Left lung (tissue), 10 donors: ENCODE results near the gene TCEAL9. TPM values are rescaled to one million over a fixed set of nuclear protein-coding genes. Genes with fewer than 3 reads are reported as not detected.
"Not testable (repeated sequence)": the region's sequence is repeated elsewhere in the genome, so short reads cannot be mapped to it uniquely, and the experiment has no call there.

Experiments
- ATAC-seq: fragments of 200-7000 bp; cut with Tn5 transposase; one replicate; pipeline ENCODE4 v1.9.1; 2020; ENCODE audit warnings: moderate library complexity
- DNase-seq, 4 donors: peaks; one replicate each; pipeline ENCODE4 v3.0.0-alpha.2; 2013 to 2020
- H3K27ac ChIP-seq, 2 donors: fragments of 200-600 bp; sonication (generic) in 1 of 2; one replicate each; pipeline versions ENCODE4 v1.5.0 to v1.8.0; 2020 to 2021
- H3K27me3 ChIP-seq, 2 donors: fragments of 200-600 bp; sonication (generic) in 1 of 2; one replicate each; pipeline versions ENCODE4 v1.5.0 to v1.8.0; 2020 to 2021
- H3K36me3 ChIP-seq, 2 donors: fragments of 200-600 bp; sonication (generic) in 1 of 2; one replicate each; pipeline versions ENCODE4 v1.5.0 to v1.8.0; 2020 to 2021
- H3K4me1 ChIP-seq, 2 donors: fragments of 200-600 bp; one replicate each; pipeline ENCODE4 v1.8.0; 2021
- H3K4me3 ChIP-seq, 2 donors: fragments of 200-600 bp; sonication (generic) in 1 of 2; one replicate each; pipeline versions ENCODE4 v1.5.0 to v1.8.0; 2020 to 2021; ENCODE audit warnings: mild to moderate bottlenecking in 1 of 2
- H3K9me3 ChIP-seq, 2 donors: fragments of 200-600 bp; sonication (generic) in 1 of 2; one replicate each; pipeline versions ENCODE4 v1.5.0 to v1.8.0; 2020 to 2021
- CTCF ChIP-seq, 2 donors: fragments of 200-600 bp; sonication (generic) in 1 of 2; IDR thresholded peaks; one replicate each; pipeline versions ENCODE4 v1.5.0 to v1.8.0; 2021; ENCODE audit warnings: antibody characterized with exemption in 2 of 2
- intact Hi-C, 2 donors: fragments of 100-400 bp; cut with DNase I; formaldehyde crosslinking; loops; one replicate each; pipeline versions ENCODE4 v1.11.2 to v1.14.2; 2022
- polyA plus RNA-seq, 6 donors: library from polyadenylated mRNA; unstranded; fragments of 120-200 nt; gene quantifications; one replicate each; pipeline ENCODE4 v1.2.1, GENCODE V29; 2013; ENCODE audit not compliant: insufficient read length in 6 of 6
- total RNA-seq, 2 donors: library from RNA; stranded (reverse); fragmentation: NEBNext Ultra II Directional; extraction: Animal tissue kit (Norgen Biotek cat#: 25700); gene quantifications; one replicate each; pipeline ENCODE4 v1.2.1, GENCODE V29; 2021
- donor health status: DM: no; HTN: yes; CAD: no.
- donor health status: DM: no; HTN: no; CAD: no.

Gene TCEAL9
- total and polyA plus RNA-seq, 8 donors, result 47.8 to 154 (median 137) TPM

GRCh38 chrX:103344606-103345005 lies 11.7 kb upstream of the TCEAL9 start:
- DNase-seq (no peak), ATAC-seq (no peak)
- Histone ChIP-seq H3K4me3 (no peak overlapping the region), H3K9me3 (no peaks in the 10 kb centered on the region), H3K27me3 (peaks cover 0 to 18% of the 10 kb centered on the region in 2 donors), H3K27ac (no peak overlapping the region), H3K4me1 (no peaks in the 10 kb centered on the region), H3K36me3 (no peaks in the 10 kb centered on the region)
- TF ChIP-seq CTCF (IDR thresholded peaks at IDR 0.05), result no peak
- intact Hi-C loops, result loop anchor here in 1 of 2 donors (5.0 kb wide), 1 partner anchor 118 kb away; no protein-coding TSS in a partner anchor

- peaks cover 0 to 18% of the 10 kb centered on the region in 2 donors for H3K27me3 ChIP-seq
- intact Hi-C loops, result no loop called here
These were observed 8.5 kb upstream of the TCEAL9 start for GRCh38 chrX:103347682-103348397.

GRCh38 chrX:103356858-103357257 lies 552 bp downstream of the TCEAL9 start:
- Histone ChIP-seq H3K4me1 (no peaks in the 10 kb centered on the region), H3K9me3 (no peaks in the 10 kb centered on the region), H3K4me3 (peak overlapping the region; percentile 42 to 53), H3K27ac (peak overlapping the region; percentile 73 to 91), H3K36me3 (no peaks in the 10 kb centered on the region), H3K27me3 (no peaks in the 10 kb centered on the region)
- DNase-seq, result peak in 1 of 4 donors; percentile 54
- intact Hi-C loops, result no loop called here
- peak; percentile 80 for ATAC-seq
- no peak for TF ChIP-seq CTCF (IDR thresholded peaks at IDR 0.05)

More at GRCh38 chrX:103347682-103348397, 8.5 kb upstream of the TCEAL9 start:
- TF ChIP-seq CTCF (IDR thresholded peaks at IDR 0.05), result no peak
- H3K4me3 ChIP-seq, result no peak overlapping the region
- ATAC-seq (no peak), DNase-seq (no peak)
- H3K27ac ChIP-seq, result no peak overlapping the region
- H3K36me3 ChIP-seq, result no peaks in the 10 kb centered on the region
- no peaks in the 10 kb centered on the region for H3K4me1 ChIP-seq
- H3K9me3 ChIP-seq, result no peaks in the 10 kb centered on the region

- no peak for TF ChIP-seq CTCF (IDR thresholded peaks at IDR 0.05)
- H3K27ac ChIP-seq, result no peak overlapping the region
- H3K27me3 ChIP-seq, result no peaks in the 10 kb centered on the region
- no peaks in the 10 kb centered on the region for H3K36me3 ChIP-seq
- intact Hi-C loops, result no loop called here
- peak overlapping the region in 1 of 2 donors; percentile 53 for H3K4me3 ChIP-seq
- H3K4me1 ChIP-seq, result no peaks in the 10 kb centered on the region
- no peaks in the 10 kb centered on the region for H3K9me3 ChIP-seq
- DNase-seq, result no peak
- ATAC-seq, result no peak
These were observed 1.6 kb downstream of the TCEAL9 start for GRCh38 chrX:103357871-103358270.

GRCh38 chrX:103359605-103360004 lies 3.3 kb downstream of the TCEAL9 start:
- H3K27ac ChIP-seq, H3K27me3 ChIP-seq, ATAC-seq, intact Hi-C loops, DNase-seq, H3K9me3 ChIP-seq, H3K4me1 ChIP-seq, H3K36me3 ChIP-seq, H3K4me3 ChIP-seq: not testable (repeated sequence)
